Measurements from ENCODE around the gene SLC19A1. TPM values are rescaled to one million over a fixed set of nuclear protein-coding genes. Genes with fewer than 3 reads are reported as not detected.
A peak's percentile ranks its signal among the peaks of the same experiment; 100 is the strongest.
"Not testable (repeated sequence)": the region's sequence is repeated elsewhere in the genome, so short reads cannot be mapped to it uniquely, and the experiment has no call there.

SLC19A1 gene
- total RNA-seq, 4 donors from 2014 or later = 3.3 to 27.9 (median 11.4) TPM

DNA sequence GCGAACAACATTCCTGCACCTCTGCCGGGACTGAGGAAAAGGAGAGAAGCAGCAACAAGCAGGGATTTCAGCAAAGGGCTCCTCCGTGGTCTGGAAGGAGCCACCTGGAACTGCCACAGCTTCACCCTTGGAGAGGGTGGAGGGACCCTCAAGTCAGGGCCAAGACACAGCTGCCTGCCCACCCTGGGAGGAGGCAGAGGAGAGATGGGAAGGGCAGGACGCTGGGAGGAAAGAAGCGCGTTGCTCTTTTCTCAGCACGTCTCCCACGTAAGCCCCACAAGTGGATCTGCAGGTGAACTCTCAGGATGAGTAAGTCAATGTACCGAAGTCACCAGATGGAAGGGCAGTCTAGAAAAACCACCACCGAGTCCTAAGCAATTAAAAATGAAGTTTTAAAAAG lies 39.6 kb downstream of the SLC19A1 start:
- H3K4me1 ChIP-seq = no peaks in the 10 kb centered on the region
- H3K4me3 ChIP-seq = no peak overlapping the region
- no peaks in the 10 kb centered on the region for H3K27me3 ChIP-seq
- H3K27ac ChIP-seq = no peak overlapping the region
- no peaks in the 10 kb centered on the region for H3K9me3 ChIP-seq
- no peak for DNase-seq (ENCODE audit: low spot score in 2 of 2)
- WGBS, 2 donors = 85 to 86% methylated on average over 10 of the region's 10 CpGs
- TF ChIP-seq CTCF (IDR thresholded peaks at IDR 0.05) (no peak), POLR2A (IDR thresholded peaks at IDR 0.05) (no peak), EP300 (IDR thresholded peaks at IDR 0.05) (no peak)
- peaks cover 0 to 54% (median 0%) of the 10 kb centered on the region in 3 donors for H3K36me3 ChIP-seq

- no peak for DNase-seq (ENCODE audit: low spot score in 2 of 2)
- Histone ChIP-seq H3K36me3 (peaks cover 0 to 54% (median 0%) of the 10 kb centered on the region in 3 donors), H3K4me3 (no peak overlapping the region), H3K27ac (no peak overlapping the region), H3K27me3 (no peaks in the 10 kb centered on the region), H3K4me1 (no peaks in the 10 kb centered on the region), H3K9me3 (no peaks in the 10 kb centered on the region)
- 69 to 72% methylated on average over 3 to 4 of the region's 13 CpGs for WGBS, 2 donors
- TF ChIP-seq CTCF (IDR thresholded peaks at IDR 0.05) (no peak), EP300 (IDR thresholded peaks at IDR 0.05) (no peak), POLR2A (IDR thresholded peaks at IDR 0.05) (no peak)
Measured at GRCh38 chr21:45502006-45502345, 40.3 kb downstream of the SLC19A1 start.

- H3K4me1 ChIP-seq; DNase-seq (ENCODE audit: low spot score in 2 of 2); H3K27ac ChIP-seq; H3K9me3 ChIP-seq; H3K27me3 ChIP-seq; H3K4me3 ChIP-seq: not testable (repeated sequence)
- 75 to 77% methylated on average over 8 to 13 of the region's 20 CpGs for WGBS, 2 donors
- peaks cover 0 to 56% (median 0%) of the 10 kb centered on the region in 3 donors for H3K36me3 ChIP-seq
Measured at GRCh38 chr21:45501081-45502005, 40.9 kb downstream of the SLC19A1 start.

- DNase-seq (ENCODE audit: low spot score in 2 of 2) = no peak
- WGBS, 2 donors = 63 to 70% methylated on average over 5 of the region's 6 CpGs
- no peak overlapping the region for H3K4me3 ChIP-seq
- H3K9me3 ChIP-seq = no peaks in the 10 kb centered on the region
- H3K27me3 ChIP-seq = no peaks in the 10 kb centered on the region
- H3K36me3 ChIP-seq = peaks cover 0 to 56% (median 0%) of the 10 kb centered on the region in 3 donors
- no peaks in the 10 kb centered on the region for H3K4me1 ChIP-seq
- no peak for TF ChIP-seq CTCF (IDR thresholded peaks at IDR 0.05)
- TF ChIP-seq POLR2A (IDR thresholded peaks at IDR 0.05) = no peak
- TF ChIP-seq EP300 (IDR thresholded peaks at IDR 0.05) = no peak
- peak overlapping the region in 1 of 4 donors; percentile 15 for H3K27ac ChIP-seq
Measured at GRCh38 chr21:45499970-45500577, 42.2 kb downstream of the SLC19A1 start.

DNA sequence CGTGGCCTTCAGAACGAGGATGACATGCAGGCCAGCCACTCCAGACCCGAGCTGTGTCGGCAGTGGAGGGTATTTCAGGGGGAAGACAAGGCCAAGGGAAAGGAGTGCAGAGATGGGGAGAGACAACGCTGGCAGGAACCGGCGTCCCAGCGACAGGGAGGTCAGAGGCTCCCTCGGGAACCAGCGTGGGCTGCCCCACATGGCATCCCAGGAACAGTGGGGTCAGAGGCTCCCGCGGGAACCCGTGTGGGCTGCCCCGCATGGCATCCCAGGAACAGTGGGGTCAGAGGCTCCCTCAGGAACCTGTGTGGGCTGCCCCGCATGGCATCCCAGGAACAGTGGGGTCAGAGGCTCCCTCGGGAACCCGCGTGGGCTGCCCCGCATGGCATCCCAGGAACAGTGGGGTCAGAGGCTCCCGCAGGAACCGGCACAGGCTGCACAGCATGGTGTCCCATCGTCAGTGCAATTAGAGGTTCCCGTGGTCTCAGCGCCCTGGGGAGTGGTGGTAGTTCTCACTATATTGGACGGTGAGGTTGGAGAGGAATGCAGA lies 43.0 kb downstream of the SLC19A1 start:
- no peak for TF ChIP-seq CTCF (IDR thresholded peaks at IDR 0.05)
- no peak for TF ChIP-seq POLR2A (IDR thresholded peaks at IDR 0.05)
- no peak for TF ChIP-seq EP300 (IDR thresholded peaks at IDR 0.05)
- Histone ChIP-seq H3K27me3 (no peaks in the 10 kb centered on the region), H3K27ac (no peak overlapping the region), H3K4me1 (no peaks in the 10 kb centered on the region), H3K9me3 (no peaks in the 10 kb centered on the region), H3K36me3 (peaks cover 0 to 56% (median 0%) of the 10 kb centered on the region in 3 donors), H3K4me3 (no peak overlapping the region)
- no peak for DNase-seq (ENCODE audit: low spot score in 2 of 2)
- 68 to 76% methylated on average over 25 of the region's 25 CpGs for WGBS, 2 donors

Measured in tibial nerve (tissue), 4 donors.